Ammon's horn (tissue), 1 donor: ENCODE data around the gene GPBP1.
A peak's percentile ranks its signal among the peaks of the same experiment; 100 is the strongest.
"Not testable (repeated sequence)": the region's sequence is repeated elsewhere in the genome, so short reads cannot be mapped to it uniquely, and the experiment has no call there.

ENCODE experiments used
- DNase-seq: peaks from one replicate; pipeline ENCODE4 v3.0.0-alpha.2; 2016; ENCODE audit warnings: low spot score

GPBP1 gene

DNA sequence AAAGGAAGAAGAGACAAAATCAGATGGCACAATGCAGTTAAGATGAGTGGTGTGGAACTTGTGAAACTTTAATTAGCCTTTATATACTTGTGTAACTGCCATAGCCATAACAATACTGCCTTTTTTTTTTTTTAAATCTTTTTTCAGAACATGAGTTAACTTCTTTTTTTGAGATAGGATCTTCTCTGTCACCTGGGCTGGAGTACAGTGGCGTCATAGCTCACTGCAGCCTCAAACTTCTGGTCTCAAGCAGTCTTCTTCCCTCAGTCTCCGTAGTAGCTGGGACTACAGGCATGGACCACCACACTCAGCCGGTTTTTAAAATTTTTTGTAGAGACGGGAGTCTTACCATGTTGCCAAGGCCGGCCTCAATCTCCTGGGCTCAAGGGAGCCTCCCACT, 37.2 kb downstream of the GPBP1 start:
- DNase-seq, result no peak

DNA sequence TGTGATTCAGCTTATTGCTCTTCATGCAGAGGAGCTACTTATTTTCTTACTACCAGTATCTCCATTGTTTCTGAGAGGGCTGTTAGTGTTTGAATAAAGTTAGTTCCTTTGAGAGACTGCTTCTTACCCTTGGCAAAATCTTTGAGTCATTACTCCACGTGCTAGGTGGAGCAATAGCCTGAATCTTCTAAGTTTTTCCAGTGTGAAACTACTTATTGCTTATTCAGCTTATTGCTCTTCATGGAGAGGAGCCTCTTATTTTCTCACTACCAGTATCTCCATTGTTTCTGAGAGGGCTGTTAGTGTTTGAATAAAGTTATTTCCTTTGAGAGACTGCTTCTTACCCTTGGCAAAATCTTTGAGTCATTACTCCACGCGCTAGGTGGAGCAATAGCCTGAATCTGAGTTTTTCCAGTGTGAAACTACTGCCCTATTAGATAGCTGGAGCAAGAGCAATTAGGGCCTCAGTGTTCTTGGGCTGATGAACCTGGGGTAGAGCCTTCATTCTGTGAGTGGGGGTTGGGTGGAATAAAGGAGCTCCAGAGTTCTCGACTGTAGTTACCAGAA, 41.9 kb downstream of the GPBP1 start:
- DNase-seq, result no peak

DNA sequence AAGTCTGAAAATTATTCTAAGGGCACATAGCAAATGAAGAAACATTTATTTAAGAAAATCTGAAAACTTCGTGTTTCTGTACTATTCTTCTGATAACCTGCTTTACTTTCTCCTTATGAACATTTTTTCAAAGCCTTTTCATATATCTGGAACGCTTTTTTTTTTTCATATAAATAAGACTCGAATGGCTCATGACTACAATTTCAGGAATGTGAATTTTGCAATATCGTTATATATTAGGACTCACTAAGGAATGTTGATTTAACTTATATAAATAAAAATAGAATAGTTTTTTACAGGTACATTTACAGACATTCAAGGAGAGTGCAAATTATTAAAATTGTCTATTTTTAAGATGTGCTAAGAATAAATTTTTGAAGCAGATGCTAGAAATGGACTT, 42.9 kb downstream of the GPBP1 start:
- DNase-seq, result no peak

- no peak for DNase-seq
Measured at GRCh38 chr5:57219386-57219785, 45.5 kb downstream of the GPBP1 start.

DNA sequence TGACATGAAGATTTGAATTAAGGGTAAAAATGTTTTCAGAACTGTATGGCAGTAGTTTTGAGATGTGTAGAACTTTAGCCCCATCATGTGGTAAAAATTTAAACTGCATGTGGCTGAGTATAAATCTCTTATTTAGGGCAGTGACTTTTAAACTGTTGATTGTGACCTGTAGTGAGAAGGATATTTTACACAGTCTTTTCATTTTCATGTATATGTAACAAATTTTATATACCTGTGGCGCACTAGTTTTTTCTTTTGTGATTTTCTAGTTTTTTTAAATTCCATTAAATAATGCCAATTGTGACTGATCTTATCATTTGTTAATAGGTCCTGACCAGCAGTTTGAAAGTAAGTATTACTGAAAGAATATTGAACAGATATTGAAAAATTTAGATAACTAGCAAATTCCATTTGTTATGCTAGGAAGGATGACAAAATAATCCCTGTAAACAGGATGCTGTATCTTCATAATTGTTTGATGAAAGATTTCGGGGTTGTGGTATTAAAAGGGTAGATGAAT, 47.2 kb downstream of the GPBP1 start:
- peak; percentile 60 for DNase-seq

DNA sequence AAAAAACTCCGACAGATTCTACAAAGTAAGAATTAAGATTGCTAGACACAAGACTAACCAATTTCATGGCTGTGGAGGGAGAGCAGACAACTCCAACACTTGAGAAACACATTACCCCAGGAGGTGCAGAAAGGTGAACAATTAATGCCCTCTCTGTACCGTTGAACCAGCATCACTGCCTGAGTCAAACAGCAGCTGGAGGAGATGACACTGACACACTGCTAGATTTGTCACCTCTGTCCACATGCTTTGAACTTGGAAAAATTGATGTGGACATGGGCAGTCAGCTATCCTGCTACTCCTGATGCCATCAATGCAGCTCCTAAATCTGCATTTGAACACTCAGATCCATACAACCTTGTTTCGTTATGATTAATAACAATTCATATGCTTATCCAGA, 51.7 kb downstream of the GPBP1 start:
- DNase-seq, result no peak

- no peak for DNase-seq
Measured at GRCh38 chr5:57229313-57229712, 55.5 kb downstream of the GPBP1 start.

DNA sequence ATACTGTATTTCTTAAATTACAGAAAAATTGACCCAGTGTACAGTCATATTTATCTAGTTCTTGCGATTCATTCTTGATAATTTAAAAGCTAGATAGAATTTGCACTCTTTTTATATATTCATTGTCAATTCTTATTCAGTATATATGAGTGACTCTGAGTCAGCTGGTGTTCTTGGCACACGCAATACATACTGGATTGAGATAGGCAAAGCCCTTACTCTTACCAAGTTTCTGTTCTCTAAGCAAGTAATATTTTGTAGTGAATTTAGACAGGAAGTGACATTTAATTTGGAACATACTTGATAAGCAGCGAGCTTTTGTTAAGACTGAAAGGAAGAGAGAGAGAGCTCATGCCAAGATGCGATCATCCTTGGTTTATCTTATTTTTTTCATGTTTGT, 57.7 kb downstream of the GPBP1 start:
- no peak for DNase-seq

DNA sequence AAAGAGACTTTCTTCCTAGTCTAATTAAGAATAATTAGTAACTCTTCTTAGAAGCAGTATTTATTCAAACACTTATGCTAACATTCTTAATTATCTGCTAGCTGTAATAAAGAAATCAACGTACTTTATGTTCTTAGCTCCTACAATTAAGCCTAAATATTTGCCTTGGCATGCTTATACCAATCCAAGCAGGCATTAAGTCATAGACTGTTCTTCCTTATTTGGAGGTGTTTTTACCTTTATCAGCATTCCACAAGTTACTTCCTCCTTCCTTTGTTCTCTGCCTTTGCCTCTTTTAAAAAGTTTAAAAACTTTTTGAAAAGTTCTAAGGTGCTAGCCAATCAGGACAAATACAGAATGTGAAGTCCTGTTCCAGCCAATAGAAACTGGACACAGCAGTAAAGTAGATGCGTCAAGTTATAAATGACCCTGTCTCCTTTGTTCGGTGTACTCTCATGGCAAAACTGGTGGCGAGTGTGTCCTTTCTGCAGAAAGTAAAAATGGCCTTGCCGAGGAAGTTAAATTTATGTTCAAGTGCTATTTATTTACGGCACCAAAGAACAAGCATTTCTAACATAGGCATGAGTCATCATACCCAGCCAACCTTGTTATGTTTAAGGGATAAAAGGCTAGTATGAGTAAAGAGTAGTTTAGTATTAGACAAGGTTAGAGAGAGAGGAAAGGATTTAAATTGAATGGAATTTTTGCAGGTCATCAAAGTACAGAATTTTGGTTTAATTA, 58.6 kb downstream of the GPBP1 start:
- DNase-seq, result no peak

GRCh38 chr5:57243286-57244137, 69.7 kb downstream of the GPBP1 start:
- DNase-seq, result no peak

GRCh38 chr5:57244331-57244730, 70.5 kb downstream of the GPBP1 start:
- no peak for DNase-seq

DNA sequence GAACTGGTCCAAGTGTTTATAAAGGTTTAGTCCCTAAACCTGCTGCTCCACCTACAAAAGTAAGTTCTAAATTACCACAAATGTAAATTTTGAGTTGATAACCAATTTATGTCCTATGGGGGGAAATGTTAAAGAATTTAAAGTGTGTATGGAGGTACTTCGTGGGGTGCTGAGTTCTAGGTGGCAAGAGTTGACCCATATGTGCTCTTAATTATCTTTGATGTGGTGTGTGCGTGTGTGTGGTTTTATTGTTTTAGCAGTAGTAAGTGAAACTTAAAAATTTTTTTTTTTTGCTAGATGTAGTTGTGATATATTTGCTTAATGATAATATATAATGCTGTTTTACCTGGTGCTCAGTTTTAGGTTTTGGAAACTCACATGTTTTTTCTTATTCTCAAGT, 72.6 kb downstream of the GPBP1 start:
- no peak for DNase-seq

DNA sequence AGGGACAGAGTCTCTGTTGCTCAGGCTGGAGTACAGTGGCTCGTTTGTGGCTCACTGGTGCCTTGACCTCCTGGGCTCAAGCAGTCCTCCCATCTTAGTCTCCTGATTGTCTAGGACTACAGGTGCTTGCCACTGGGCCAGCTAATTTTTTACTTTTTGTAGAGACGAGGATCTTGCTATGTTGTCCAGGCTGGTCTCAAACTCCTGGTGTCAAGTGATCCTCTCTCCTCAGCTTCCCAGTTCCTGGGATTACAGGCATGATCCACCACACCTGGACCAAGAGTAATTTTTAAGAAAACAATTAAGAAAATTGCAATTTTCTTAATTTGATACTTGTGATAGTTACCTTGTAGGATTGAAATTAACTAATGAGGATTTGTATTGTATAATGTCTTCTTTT, 73.9 kb downstream of the GPBP1 start:
- no peak for DNase-seq

GRCh38 chr5:57249265-57249874, 75.5 kb downstream of the GPBP1 start:
- DNase-seq, result no peak

GRCh38 chr5:57258052-57258451, 84.2 kb downstream of the GPBP1 start:
- DNase-seq, result no peak

DNA sequence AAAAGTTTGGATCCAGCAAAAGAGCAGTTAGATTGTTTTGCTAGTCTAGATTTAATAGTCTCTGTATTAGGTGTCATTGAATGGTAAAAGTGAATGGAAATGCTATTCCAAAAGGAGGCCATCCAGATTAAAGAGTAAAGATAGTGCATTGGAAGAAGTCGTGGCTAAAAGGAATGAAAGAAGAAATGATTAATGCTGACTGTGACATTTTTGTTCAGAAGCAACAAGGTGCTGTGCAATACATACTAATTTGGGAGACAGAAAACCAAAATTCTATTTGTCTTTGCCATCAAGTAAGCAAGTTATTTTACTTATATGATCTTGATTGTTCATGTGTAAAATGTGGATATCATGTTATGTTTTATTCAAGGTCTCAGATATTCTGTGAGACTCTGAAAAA, 85.1 kb downstream of the GPBP1 start:
- DNase-seq, result no peak

- DNase-seq, result no peak
Measured at GRCh38 chr5:57259704-57260103, 85.8 kb downstream of the GPBP1 start.

DNA sequence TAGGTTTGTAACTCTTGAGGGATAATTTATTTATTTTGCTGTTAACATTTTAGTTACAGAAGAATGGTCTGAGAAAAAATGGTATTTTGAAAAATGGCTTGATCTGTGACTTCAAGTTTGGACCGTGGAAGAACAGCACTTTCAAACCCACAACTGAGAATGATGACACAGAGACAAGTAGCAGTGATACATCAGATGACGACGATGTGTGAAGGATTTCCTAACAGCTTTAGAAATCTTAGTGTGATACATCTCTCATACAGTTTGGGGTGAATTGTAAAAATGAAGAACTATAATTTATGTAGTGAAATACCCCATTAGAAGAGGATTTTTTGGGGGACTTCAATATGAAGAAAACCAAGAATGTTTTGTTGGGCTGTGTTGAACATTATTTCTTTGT, 88.7 kb downstream of the GPBP1 start:
- no peak for DNase-seq

DNA sequence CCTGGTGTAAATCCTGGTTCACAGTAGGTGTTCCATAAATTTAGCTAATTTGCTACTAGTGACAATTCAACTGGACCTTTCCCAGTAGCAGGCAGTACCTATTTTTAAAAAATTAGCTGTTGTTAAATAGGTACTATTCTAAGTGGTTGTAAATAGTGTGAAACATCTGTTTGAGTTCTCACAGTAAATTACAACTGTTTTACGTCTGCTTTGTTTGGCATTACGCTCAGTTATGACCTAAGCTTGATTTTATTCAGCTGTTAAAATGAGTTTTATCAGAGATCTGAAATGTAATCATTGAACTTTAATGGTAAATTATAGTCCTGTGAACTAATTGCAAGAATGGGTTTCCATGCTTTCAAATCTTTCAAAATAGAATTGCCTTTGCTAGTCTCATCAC, 93.9 kb downstream of the GPBP1 start:
- DNase-seq, result no peak

GRCh38 chr5:57276353-57276752, 102.5 kb downstream of the GPBP1 start:
- DNase-seq, result no peak

- no peak for DNase-seq
Measured at GRCh38 chr5:57277085-57277484, 103.2 kb downstream of the GPBP1 start.

GRCh38 chr5:57280853-57281252, 107.0 kb downstream of the GPBP1 start:
- DNase-seq, result no peak

GRCh38 chr5:57285084-57285483, 111.2 kb downstream of the GPBP1 start:
- not testable (repeated sequence) for DNase-seq
